Esophagus muscularis mucosa (tissue), 3 donors: ENCODE data around the gene NFYA.
A peak's percentile ranks its signal among the peaks of the same experiment; 100 is the strongest.

Source experiments
- CTCF ChIP-seq, 3 experiments: fragments of 200-600 bp in 2 of 3; fragments of 450-650 bp in 1 of 3; sonication (generic) in 2 of 3; IDR thresholded peaks; one replicate each; pipeline ENCODE4 v1.5.1; 2017 to 2019; ENCODE audit warnings: antibody characterized with exemption in 3 of 3, mild to moderate bottlenecking in 2 of 3, moderate library complexity in 1 of 3
- POLR2A ChIP-seq: fragments of 450-650 bp; IDR thresholded peaks from one replicate; pipeline ENCODE4 v1.6.1; 2017; ENCODE audit warnings: antibody characterized with exemption, moderate library complexity, mild to moderate bottlenecking, low read depth

- no peak for TF ChIP-seq POLR2A
- TF ChIP-seq CTCF (IDR thresholded peaks at IDR 0.05): peak; percentile 43 to 63 (median 50)
Measured at GRCh38 chr6:41039060-41039998, 33.4 kb upstream of the NFYA start, which contains the start of gene UNC5CL.
